Gastroesophageal sphincter (tissue), 4 donors: ENCODE data around the gene POU2F1. TPM values are rescaled to one million over a fixed set of nuclear protein-coding genes. Genes with fewer than 3 reads are reported as not detected.

Experiments used
- ATAC-seq: fragments of 150-250 bp; one replicate; pipeline ENCODE4 v1.9.1; 2016; ENCODE audit warnings: mild to moderate bottlenecking, moderate library complexity
- H3K27ac ChIP-seq, 4 donors: fragments of 200-600 bp; sonication (generic) in 3 of 4; 1 replicate in 3 of 4; 2 replicates in 1 of 4; pipeline ENCODE4 v1.5.1; 2016 to 2019
- H3K27me3 ChIP-seq: fragments of 200-600 bp; sonication (generic); one replicate; pipeline ENCODE4 v1.5.1; 2019
- H3K36me3 ChIP-seq, 2 donors: fragments of 200-600 bp; sonication (generic); one replicate each; pipeline ENCODE4 v1.5.1; 2019; ENCODE audit warnings: control low read depth in 1 of 2
- H3K4me1 ChIP-seq, 3 donors: fragments of 200-600 bp; sonication (generic); 1 replicate in 2 of 3; 2 replicates in 1 of 3; pipeline ENCODE4 v1.5.1; 2016 to 2019; ENCODE audit warnings: control low read depth in 2 of 3
- H3K4me3 ChIP-seq, 2 donors: fragments of 200-600 bp; sonication (generic); one replicate each; pipeline ENCODE4 v1.5.1; 2019; ENCODE audit warnings: mild to moderate bottlenecking in 1 of 2, moderate library complexity in 1 of 2
- H3K9me3 ChIP-seq, 3 donors: fragments of 200-600 bp; sonication (generic); one replicate each; pipeline ENCODE4 v1.5.1; 2017 to 2019; ENCODE audit warnings: control low read depth in 2 of 3
- CTCF ChIP-seq, 4 experiments: fragments of 200-600 bp in 2 of 4; fragments of 450-650 bp in 2 of 4; sonication (generic) in 1 of 4; IDR thresholded peaks; one replicate each; pipeline ENCODE4 v1.5.1; 2017 to 2019; ENCODE audit warnings: antibody characterized with exemption in 4 of 4, mild to moderate bottlenecking in 2 of 4, moderate library complexity in 2 of 4
- EP300 ChIP-seq: sonication (generic); formaldehyde crosslinking; IDR thresholded peaks from one replicate; pipeline ENCODE4 v1.6.1; 2017; ENCODE audit warnings: antibody characterized with exemption, mild to moderate bottlenecking
- POLR2A ChIP-seq, 2 donors: fragments of 450-650 bp; IDR thresholded peaks; one replicate each; pipeline ENCODE4 v1.6.1; 2017; ENCODE audit warnings: antibody characterized with exemption in 2 of 2, mild to moderate bottlenecking in 2 of 2, moderate library complexity in 1 of 2
- POLR2AphosphoS5 ChIP-seq: sonication (generic); formaldehyde crosslinking; IDR thresholded peaks from one replicate; pipeline ENCODE4 v1.6.1; 2017; ENCODE audit warnings: antibody characterized with exemption
- WGBS, 2 donors: methylation state at CpG; one replicate each; pipeline ENCODE4 v1.1.5; 2018; ENCODE audit warnings: low coverage in 1 of 2; 5-methylcytosine and 5-hydroxymethylcytosine counted together
- total RNA-seq, 4 donors: library from RNA; depleted of rRNA; stranded (reverse); fragments of >200 nt; gene quantifications; one replicate each; pipeline ENCODE4 v1.1.0, GENCODE V29; 2016

Gene POU2F1
- total RNA-seq, 4 donors from 2014 or later = 8.0 to 15.7 (median 10.2) TPM

- WGBS, 2 donors = 60% methylated on average over 3 of the region's 6 CpGs; no CpG with 5 or more reads in 1 of the 2 donors
- Histone ChIP-seq H3K27ac (no peak overlapping the region), H3K9me3 (no peaks in the 10 kb centered on the region), H3K4me1 (peaks cover 0 to 10% (median 0%) of the 10 kb centered on the region in 3 donors), H3K27me3 (no peaks in the 10 kb centered on the region), H3K4me3 (no peak overlapping the region), H3K36me3 (peaks cover 0 to 33% of the 10 kb centered on the region in 2 donors)
- no peak for TF ChIP-seq CTCF (IDR thresholded peaks at IDR 0.05)
- TF ChIP-seq POLR2A (IDR thresholded peaks at IDR 0.05) = no peak
- no peak for TF ChIP-seq EP300
- no peak for TF ChIP-seq POLR2AphosphoS5
- no peak for ATAC-seq
Observed at GRCh38 chr1:167373986-167374385, 153.3 kb downstream of the POU2F1 start.

DNA sequence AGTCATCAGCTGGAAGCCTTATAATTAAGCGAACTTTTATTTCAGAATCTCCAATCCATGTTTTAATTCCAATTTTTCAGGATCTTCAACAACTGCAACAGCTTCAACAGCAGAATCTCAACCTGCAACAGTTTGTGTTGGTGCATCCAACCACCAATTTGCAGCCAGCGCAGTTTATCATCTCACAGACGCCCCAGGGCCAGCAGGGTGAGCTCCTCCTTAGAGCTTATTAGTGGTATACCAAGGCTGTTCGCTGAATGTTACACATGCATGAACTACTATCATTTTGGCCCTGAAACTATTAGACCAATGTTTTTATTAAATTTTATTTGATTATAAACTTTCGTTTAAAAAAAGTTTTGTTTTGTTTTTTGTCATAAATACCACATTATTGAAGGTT is 155.3 kb downstream of the POU2F1 start:
- peaks cover 0 to 36% of the 10 kb centered on the region in 2 donors for H3K36me3 ChIP-seq
- 81 to 82% methylated on average over 5 of the region's 5 CpGs for WGBS, 2 donors

GRCh38 chr1:167387251-167387910 is 166.7 kb downstream of the POU2F1 start:
- TF ChIP-seq CTCF (IDR thresholded peaks at IDR 0.05) (no peak), POLR2A (IDR thresholded peaks at IDR 0.05) (no peak), POLR2AphosphoS5 (no peak), EP300 (no peak)
- Histone ChIP-seq H3K27ac (no peak overlapping the region), H3K9me3 (no peaks in the 10 kb centered on the region), H3K27me3 (no peaks in the 10 kb centered on the region), H3K4me3 (no peak overlapping the region), H3K4me1 (no peaks in the 10 kb centered on the region), H3K36me3 (peaks cover 0 to 61% of the 10 kb centered on the region in 2 donors)
- peak; percentile 55 for ATAC-seq
- 92 to 96% methylated on average over 5 to 6 of the region's 7 CpGs for WGBS, 2 donors

More for the DNA sequence above, 155.3 kb downstream of the POU2F1 start:
- ATAC-seq = no peak
- H3K9me3 ChIP-seq = no peaks in the 10 kb centered on the region
- no peak overlapping the region for H3K4me3 ChIP-seq
- H3K27ac ChIP-seq = no peak overlapping the region
- H3K27me3 ChIP-seq = no peaks in the 10 kb centered on the region
- H3K4me1 ChIP-seq = peaks cover 0 to 10% (median 0%) of the 10 kb centered on the region in 3 donors
- TF ChIP-seq CTCF (IDR thresholded peaks at IDR 0.05) (no peak), POLR2AphosphoS5 (no peak), POLR2A (IDR thresholded peaks at IDR 0.05) (no peak), EP300 (no peak)

GRCh38 chr1:167388976-167389375 is 168.3 kb downstream of the POU2F1 start:
- 100% methylated on average over 1 of the region's 1 CpG for WGBS, 2 donors
- no peak for ATAC-seq
- Histone ChIP-seq H3K4me3 (no peak overlapping the region), H3K36me3 (peaks cover 0 to 61% of the 10 kb centered on the region in 2 donors), H3K9me3 (no peaks in the 10 kb centered on the region), H3K27ac (no peak overlapping the region), H3K4me1 (no peaks in the 10 kb centered on the region), H3K27me3 (no peaks in the 10 kb centered on the region)
- no peak for TF ChIP-seq POLR2AphosphoS5
- no peak for TF ChIP-seq EP300
- no peak for TF ChIP-seq CTCF (IDR thresholded peaks at IDR 0.05)
- TF ChIP-seq POLR2A (IDR thresholded peaks at IDR 0.05) = no peak

- Histone ChIP-seq H3K27ac (no peak overlapping the region), H3K9me3 (no peaks in the 10 kb centered on the region), H3K4me1 (no peaks in the 10 kb centered on the region), H3K27me3 (no peaks in the 10 kb centered on the region), H3K36me3 (peaks cover 0 to 52% of the 10 kb centered on the region in 2 donors), H3K4me3 (no peak overlapping the region)
- WGBS, 2 donors = 93 to 100% methylated on average over 2 to 3 of the region's 7 CpGs
- ATAC-seq = no peak
- TF ChIP-seq CTCF (IDR thresholded peaks at IDR 0.05) (no peak), POLR2A (IDR thresholded peaks at IDR 0.05) (no peak), EP300 (no peak), POLR2AphosphoS5 (no peak)
Observed at GRCh38 chr1:167392200-167392696, 171.6 kb downstream of the POU2F1 start.
